Psoas muscle (tissue), 8 donors: ENCODE data around the gene DDIT3. TPM values are rescaled to one million over a fixed set of nuclear protein-coding genes. Genes with fewer than 3 reads are reported as not detected.

Experiments
- ATAC-seq, 4 donors: fragments of 200-7000 bp; cut with Tn5 transposase; one replicate each; pipeline ENCODE4 v1.9.1; 2020; ENCODE audit warnings: moderate library complexity in 3 of 4, mild to moderate bottlenecking in 2 of 4
- DNase-seq, 2 donors: peaks; one replicate each; pipeline ENCODE4 v3.0.0-alpha.2; 2020
- H3K27ac ChIP-seq: fragments of 200-600 bp; one replicate; pipeline ENCODE4 v1.8.0; 2022
- H3K27me3 ChIP-seq, 3 donors: fragments of 200-600 bp in 1 of 3; one replicate each; pipeline versions ENCODE4 v1.6.1 to v1.8.0; 2013 to 2022; ENCODE audit warnings: low read length in 2 of 3, mild to moderate bottlenecking in 2 of 3, moderate library complexity in 1 of 3; ENCODE audit not compliant: insufficient read depth in 3 of 3
- H3K36me3 ChIP-seq, 2 donors: fragments of 200-600 bp in 1 of 2; one replicate each; pipeline versions ENCODE4 v1.6.1 to v1.8.0; 2013 to 2022; ENCODE audit warnings: low read depth in 1 of 2, mild to moderate bottlenecking in 1 of 2, moderate library complexity in 1 of 2; ENCODE audit not compliant: insufficient read depth in 1 of 2
- H3K4me1 ChIP-seq: fragments of 200-600 bp; one replicate; pipeline ENCODE4 v1.8.0; 2022
- H3K4me3 ChIP-seq: fragments of 200-600 bp; one replicate; pipeline ENCODE4 v1.8.0; 2022; ENCODE audit warnings: mild to moderate bottlenecking
- H3K9me3 ChIP-seq: fragments of 200-600 bp; one replicate; pipeline ENCODE4 v1.8.0; 2022
- WGBS, 3 donors: extraction: QIAGEN DNeasy Blood & Tissue Kit; methylation state at CpG; one replicate each; pipeline versions ENCODE4 v1.1.6 to v1.1.7; 2013; 5-methylcytosine and 5-hydroxymethylcytosine counted together
- intact Hi-C, 2 donors: fragments of 100-400 bp; cut with DNase I; formaldehyde crosslinking; loops; one replicate each; pipeline versions ENCODE4 v1.11.0 to v1.14.2; 2022
- polyA plus RNA-seq, 3 donors: library from polyadenylated mRNA; stranded (reverse); fragments of 200-250 nt; gene quantifications; one replicate each; pipeline ENCODE4 v1.2.3, GENCODE V29; 2013
- total RNA-seq, 4 donors: library from RNA; stranded (reverse); fragmentation: NEBNext Ultra II Directional in 2 of 4; extraction: Animal tissue kit (Norgen Biotek cat#: 25700) in 2 of 4; gene quantifications; one replicate each; pipeline versions ENCODE4 v1.2.1 to v1.2.4, GENCODE V29; 2021 to 2023
- TF ChIP-seq, protein P1 (sequence below): fragments of 200-600 bp; IDR thresholded peaks from one replicate; pipeline ENCODE4 v1.8.0; 2022; ENCODE audit warnings: antibody characterized with exemption
- donor health status: healthy with polysubstance abuse.
- donor health status: DM: no; HTN: no; CAD: no; lungs with moderate emphysema.
- donor health status: Bipolar disorder and iron deficiency.
- donor health status: healthy.
- donor health status: DM: yes; HTN: yes; CAD: no.
- donor health status: DM: no; HTN: no; CAD: no.
- donor health status: DM: no; HTN: no; CAD: no.
- donor health status: DM: yes; HTN: yes; CAD: no.

DDIT3 gene
- total and polyA plus RNA-seq, 7 donors, result 11.1 to 224 (median 59.5) TPM

DNA sequence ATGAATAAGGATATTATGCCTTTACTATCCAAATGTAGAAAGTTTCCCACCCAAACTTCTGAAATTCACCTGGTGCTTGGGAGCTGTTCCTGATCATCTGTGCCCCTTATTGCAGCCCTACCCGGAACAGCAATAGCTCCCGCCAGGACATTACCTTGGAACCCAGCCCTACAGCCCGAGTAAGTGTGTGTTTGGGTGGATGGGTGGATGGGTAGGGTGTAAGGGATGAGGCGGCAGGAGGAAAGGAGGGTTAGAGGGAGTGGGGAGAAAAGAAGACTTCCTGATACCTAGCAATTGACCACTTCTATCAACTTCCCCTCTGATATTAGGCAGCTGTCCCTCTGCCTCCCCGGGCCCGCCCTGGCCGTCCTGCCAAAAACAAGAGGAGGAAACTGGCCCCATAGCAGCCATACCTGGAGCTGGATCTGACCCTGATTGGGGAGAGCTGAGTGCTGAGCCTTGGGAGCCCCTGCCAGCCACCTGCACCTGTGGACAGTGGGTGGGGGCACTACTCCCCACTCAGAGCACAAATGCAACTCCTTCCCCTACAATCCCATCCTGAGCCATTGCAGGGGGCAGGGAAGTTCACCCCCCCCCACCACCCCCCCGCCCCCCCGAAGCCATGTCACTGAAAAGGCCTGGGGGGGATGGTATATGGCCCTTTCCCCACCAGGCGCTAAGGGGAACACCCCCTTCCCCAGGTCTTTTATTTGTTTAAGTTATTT is 8.7 kb upstream of the DDIT3 start:
- Histone ChIP-seq H3K27ac (no peak overlapping the region), H3K36me3 (peaks cover 20 to 99% of the 10 kb centered on the region in 2 donors), H3K9me3 (no peaks in the 10 kb centered on the region), H3K4me1 (peaks cover 10% of the 10 kb centered on the region), H3K4me3 (no peak overlapping the region), H3K27me3 (no peaks in the 10 kb centered on the region)
- WGBS, 3 donors, result 67 to 75% (median 68%) methylated on average over 7 to 10 of the region's 10 CpGs
- ATAC-seq (no peak), DNase-seq (no peak)
- intact Hi-C loops, result no loop called here
- TF ChIP-seq, protein P1, sequence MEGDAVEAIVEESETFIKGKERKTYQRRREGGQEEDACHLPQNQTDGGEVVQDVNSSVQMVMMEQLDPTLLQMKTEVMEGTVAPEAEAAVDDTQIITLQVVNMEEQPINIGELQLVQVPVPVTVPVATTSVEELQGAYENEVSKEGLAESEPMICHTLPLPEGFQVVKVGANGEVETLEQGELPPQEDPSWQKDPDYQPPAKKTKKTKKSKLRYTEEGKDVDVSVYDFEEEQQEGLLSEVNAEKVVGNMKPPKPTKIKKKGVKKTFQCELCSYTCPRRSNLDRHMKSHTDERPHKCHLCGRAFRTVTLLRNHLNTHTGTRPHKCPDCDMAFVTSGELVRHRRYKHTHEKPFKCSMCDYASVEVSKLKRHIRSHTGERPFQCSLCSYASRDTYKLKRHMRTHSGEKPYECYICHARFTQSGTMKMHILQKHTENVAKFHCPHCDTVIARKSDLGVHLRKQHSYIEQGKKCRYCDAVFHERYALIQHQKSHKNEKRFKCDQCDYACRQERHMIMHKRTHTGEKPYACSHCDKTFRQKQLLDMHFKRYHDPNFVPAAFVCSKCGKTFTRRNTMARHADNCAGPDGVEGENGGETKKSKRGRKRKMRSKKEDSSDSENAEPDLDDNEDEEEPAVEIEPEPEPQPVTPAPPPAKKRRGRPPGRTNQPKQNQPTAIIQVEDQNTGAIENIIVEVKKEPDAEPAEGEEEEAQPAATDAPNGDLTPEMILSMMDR, result no peak

GRCh38 chr12:57528176-57528575 is 7.9 kb upstream of the DDIT3 start:
- Histone ChIP-seq H3K36me3 (peaks cover 16 to 93% of the 10 kb centered on the region in 2 donors), H3K4me1 (peaks cover 15% of the 10 kb centered on the region), H3K9me3 (no peaks in the 10 kb centered on the region), H3K4me3 (no peak overlapping the region), H3K27ac (no peak overlapping the region), H3K27me3 (no peaks in the 10 kb centered on the region)
- intact Hi-C loops, result no loop called here
- DNase-seq, result no peak
- TF ChIP-seq, protein P1, result no peak
- 74 to 82% (median 78%) methylated on average over 10 to 12 of the region's 12 CpGs for WGBS, 3 donors
- ATAC-seq, result no peak

DNA sequence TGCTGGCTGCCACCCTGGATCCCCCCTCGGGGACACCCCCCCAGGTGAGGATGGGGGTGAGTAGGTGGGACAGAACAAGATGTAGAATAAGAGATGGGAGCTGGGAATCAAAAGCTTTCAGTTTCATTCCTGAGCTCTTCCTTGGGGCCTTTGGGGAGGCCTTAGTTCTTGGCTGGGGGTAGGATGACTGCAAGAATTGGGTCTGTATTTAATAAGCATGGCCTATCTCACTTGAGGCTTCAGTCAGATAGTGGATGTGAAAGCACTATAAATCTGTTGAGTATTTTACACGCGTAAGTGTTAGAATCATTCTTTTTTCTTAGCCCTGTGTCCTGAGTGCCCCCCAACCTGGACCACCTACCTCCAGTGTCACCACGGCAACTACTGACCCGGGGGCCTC is 6.9 kb upstream of the DDIT3 start:
- Histone ChIP-seq H3K4me3 (no peak overlapping the region), H3K4me1 (peaks cover 15% of the 10 kb centered on the region), H3K9me3 (no peaks in the 10 kb centered on the region), H3K27me3 (no peaks in the 10 kb centered on the region), H3K36me3 (peaks cover 9 to 83% of the 10 kb centered on the region in 2 donors), H3K27ac (no peak overlapping the region)
- 66 to 75% (median 74%) methylated on average over 5 of the region's 5 CpGs for WGBS, 3 donors
- ATAC-seq, result no peak
- intact Hi-C loops, result no loop called here
- TF ChIP-seq, protein P1, result no peak
- DNase-seq, result no peak

DNA sequence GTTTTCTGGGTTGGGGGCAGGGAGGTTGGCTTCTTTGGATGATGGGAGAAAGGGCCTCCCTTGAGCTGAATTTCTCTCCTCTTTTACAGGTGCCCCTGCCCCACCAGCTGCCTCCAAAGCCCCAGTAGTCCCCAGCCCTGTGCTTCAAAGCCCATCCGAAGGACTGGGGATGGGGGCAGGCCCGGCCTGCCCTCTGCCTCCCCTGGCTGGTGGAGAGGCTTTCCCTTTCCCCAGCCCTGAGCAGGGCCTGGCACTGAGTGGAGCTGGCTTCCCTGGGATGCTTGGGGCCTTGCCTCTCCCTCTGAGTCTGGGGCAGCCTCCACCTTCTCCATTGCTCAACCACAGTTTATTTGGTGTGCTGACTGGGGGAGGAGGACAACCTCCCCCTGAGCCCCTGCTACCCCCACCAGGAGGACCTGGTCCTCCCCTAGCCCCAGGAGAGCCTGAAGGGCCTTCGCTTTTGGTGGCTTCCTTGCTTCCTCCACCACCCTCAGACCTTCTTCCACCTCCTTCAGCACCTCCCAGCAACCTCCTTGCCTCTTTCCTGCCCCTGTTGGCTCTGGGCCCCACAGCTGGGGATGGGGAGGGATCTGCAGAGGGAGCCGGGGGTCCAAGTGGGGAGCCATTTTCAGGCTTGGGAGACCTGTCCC is 6.3 kb upstream of the DDIT3 start:
- H3K27me3 ChIP-seq, result no peaks in the 10 kb centered on the region
- no peak overlapping the region for H3K4me3 ChIP-seq
- intact Hi-C loops, result no loop called here
- peaks cover 17% of the 10 kb centered on the region for H3K4me1 ChIP-seq
- 66 to 82% (median 74%) methylated on average over 3 to 4 of the region's 4 CpGs for WGBS, 3 donors
- ATAC-seq (no peak), DNase-seq (no peak)
- H3K27ac ChIP-seq, result no peak overlapping the region
- no peaks in the 10 kb centered on the region for H3K9me3 ChIP-seq
- TF ChIP-seq, protein P1, result no peak
- H3K36me3 ChIP-seq, result peaks cover 4 to 77% of the 10 kb centered on the region in 2 donors
